Activated T-helper 17 cell treated with anti-CD3 and anti-CD28 coated beads, Interleukin-2, amount 50 U/mL, for 72 hours (primary cell): ENCODE data around the gene VGLL4. TPM values are rescaled to one million over a fixed set of nuclear protein-coding genes. Genes with fewer than 3 reads are reported as not detected.

Experiments used
- ATAC-seq: fragments of 150-1000 bp; cut with Tn5 transposase; replicated peaks from 2 replicates; pipeline ENCODE4 v1.10.0; 2021; ENCODE audit warnings: mild to moderate bottlenecking, moderate library complexity
- H3K27ac Mint-ChIP-seq: one replicate; pipeline ENCODE4 v1.8.0; 2022; ENCODE audit warnings: mixed read lengths
- H3K27me3 Mint-ChIP-seq: one replicate; pipeline ENCODE4 v1.8.0; 2022; ENCODE audit warnings: mixed read lengths
- H3K36me3 Mint-ChIP-seq: one replicate; pipeline ENCODE4 v1.8.0; 2022; ENCODE audit warnings: low read depth, mild to moderate bottlenecking, mixed read lengths
- H3K4me1 Mint-ChIP-seq: one replicate; pipeline ENCODE4 v1.8.0; 2022; ENCODE audit warnings: mixed read lengths
- H3K4me3 Mint-ChIP-seq: one replicate; pipeline ENCODE4 v1.8.0; 2022; ENCODE audit warnings: mild to moderate bottlenecking, mixed read lengths
- H3K9me3 Mint-ChIP-seq: one replicate; pipeline ENCODE4 v1.8.0; 2022; ENCODE audit warnings: mixed read lengths
- total RNA-seq, 2 donors: library from RNA; stranded (reverse); gene quantifications; one replicate each; pipeline ENCODE4 v1.2.3, GENCODE V29; 2022

The VGLL4 gene
- total RNA-seq, 2 donors from 2014 or later: 34.3 to 42.4 TPM

DNA sequence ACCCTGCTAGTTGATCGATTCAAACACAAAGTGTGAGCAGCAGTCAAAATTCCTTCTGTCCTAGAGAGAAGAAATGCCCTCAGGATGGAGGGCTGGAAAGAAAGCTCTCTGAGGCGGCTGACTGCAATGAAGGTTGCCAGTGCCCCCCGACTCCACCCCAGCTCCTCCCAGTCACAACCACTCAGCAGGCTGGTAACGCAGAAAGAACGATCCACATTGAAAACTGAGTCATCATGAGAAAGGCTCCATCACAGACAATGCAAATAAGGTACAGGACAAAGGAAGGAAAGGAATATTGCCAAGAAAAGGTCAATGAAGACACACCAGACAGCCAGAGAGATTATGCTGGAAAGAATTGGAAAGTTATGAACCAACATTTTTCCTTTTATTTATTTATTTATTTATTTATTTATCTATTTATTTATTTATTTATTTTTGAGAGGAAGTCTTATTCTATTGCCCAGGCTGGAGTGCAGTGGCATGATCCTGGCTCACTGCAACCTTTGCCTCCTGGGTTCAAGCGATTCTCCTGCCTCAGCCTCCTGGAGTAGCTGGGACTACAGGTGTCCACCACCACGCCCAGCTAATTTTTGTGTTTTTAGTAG lies 17.4 kb upstream of the VGLL4 start:
- H3K36me3 Mint-ChIP-seq: no peaks in the 10 kb centered on the region
- no peaks in the 10 kb centered on the region for H3K9me3 Mint-ChIP-seq

DNA sequence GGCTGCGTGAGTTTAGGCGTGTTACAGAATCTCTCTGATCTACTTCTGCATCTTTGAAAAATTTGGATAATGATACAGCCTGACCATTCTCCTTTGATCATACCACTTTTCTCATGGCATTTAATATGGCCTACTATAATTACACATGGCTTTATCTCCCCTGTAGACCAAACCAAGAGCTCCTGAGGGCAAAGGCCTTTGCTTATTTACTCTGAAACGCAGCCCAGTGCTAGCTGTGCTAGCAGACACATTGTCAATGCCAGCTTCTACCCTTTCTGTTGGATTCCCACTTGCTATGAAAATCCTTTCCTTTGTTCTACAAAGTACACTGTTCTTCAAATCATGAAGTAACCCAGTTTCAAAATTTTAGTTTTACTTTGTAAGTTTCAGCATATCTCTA lies 16.5 kb upstream of the VGLL4 start:
- no peak for ATAC-seq
- Mint-ChIP-seq H3K27ac (no peak overlapping the region), H3K4me1 (peaks cover 8% of the 10 kb centered on the region), H3K4me3 (no peak overlapping the region), H3K27me3 (no peaks in the 10 kb centered on the region), H3K9me3 (no peaks in the 10 kb centered on the region), H3K36me3 (no peaks in the 10 kb centered on the region)

More for the DNA sequence above, 17.4 kb upstream of the VGLL4 start:
- Mint-ChIP-seq H3K4me3 (no peak overlapping the region), H3K27me3 (no peaks in the 10 kb centered on the region), H3K27ac (no peak overlapping the region), H3K4me1 (peaks cover 8% of the 10 kb centered on the region)
- no peak for ATAC-seq

DNA sequence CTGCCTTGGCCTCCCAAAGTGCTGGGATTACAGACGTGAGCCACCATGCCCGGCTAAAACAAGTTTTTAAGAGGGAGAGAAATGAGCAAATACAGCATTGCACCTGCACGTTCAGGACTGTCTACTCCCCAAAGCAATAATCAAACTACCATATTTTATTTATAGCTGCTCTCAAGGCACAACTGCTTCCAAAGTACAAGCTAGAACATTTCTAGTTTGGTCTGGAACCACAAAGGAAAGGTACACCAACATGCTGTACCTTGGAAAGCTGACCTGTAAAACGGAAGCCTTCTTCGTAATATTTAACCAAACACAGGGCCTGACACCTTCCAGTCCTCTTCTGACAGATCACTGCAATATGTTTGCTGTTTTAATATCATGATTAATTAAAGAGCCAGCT lies 14.5 kb upstream of the VGLL4 start:
- no peak for ATAC-seq
- Mint-ChIP-seq H3K27ac (no peak overlapping the region), H3K9me3 (no peaks in the 10 kb centered on the region), H3K4me1 (peaks cover 8% of the 10 kb centered on the region), H3K27me3 (no peaks in the 10 kb centered on the region), H3K4me3 (no peak overlapping the region), H3K36me3 (no peaks in the 10 kb centered on the region)

DNA sequence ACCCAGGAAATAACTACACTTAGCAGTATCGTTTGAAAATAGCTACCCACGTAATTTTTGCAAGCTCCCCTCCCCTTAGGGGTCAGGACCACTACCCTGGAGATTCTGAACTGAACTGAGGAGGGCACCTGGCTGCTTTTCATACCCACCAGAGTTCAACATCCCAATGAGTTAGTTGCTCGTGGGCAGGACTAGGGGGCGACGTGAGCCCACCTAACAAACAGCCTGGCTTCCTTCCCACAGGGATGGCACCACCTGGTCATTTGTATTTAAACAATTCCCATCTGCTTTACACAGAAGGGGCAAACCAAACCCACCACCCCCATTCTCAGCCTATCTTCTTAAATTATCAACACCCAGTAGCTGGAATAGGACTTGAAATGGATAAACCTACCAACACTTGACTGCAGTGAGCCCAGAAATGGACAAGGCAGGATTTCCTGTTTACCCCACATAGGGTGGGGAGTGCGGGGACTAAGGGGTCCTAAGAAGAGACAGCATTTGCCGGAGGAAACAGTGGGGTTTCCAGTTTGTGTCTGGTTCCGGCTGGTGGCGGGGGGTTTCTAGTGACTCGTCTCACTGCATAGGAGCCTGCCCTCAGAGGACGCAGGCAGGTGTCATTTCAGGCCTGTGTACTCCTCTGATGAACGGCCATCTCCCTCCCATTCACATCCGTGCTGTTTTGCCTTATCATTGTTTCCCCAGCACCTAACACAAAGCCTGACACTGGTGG lies 11.6 kb upstream of the VGLL4 start:
- Mint-ChIP-seq H3K36me3 (no peaks in the 10 kb centered on the region), H3K27me3 (no peaks in the 10 kb centered on the region), H3K27ac (peak overlapping the region; percentile 10), H3K4me3 (no peak overlapping the region), H3K9me3 (no peaks in the 10 kb centered on the region), H3K4me1 (peaks cover 4% of the 10 kb centered on the region)
- no peak for ATAC-seq

DNA sequence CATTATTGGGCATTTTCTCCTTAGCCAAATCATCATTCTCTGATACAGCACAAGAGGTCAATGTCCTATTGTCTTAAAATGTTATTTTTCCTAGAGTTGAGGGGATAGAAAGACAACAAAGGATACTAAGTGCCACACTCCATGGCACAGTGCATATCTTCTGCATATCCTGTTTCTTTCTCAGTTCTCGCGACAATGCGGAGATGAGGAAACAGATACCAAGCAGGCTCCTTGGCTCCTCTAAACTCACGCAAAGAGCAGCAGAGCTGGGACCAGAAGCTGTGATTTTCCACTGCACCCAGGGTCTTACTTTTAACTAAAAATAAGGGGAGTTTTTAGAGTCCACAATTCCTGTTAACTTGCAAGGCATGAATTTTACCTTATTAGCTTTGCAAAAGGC lies 10.5 kb upstream of the VGLL4 start:
- ATAC-seq: no peak
- H3K36me3 Mint-ChIP-seq: no peaks in the 10 kb centered on the region
- no peaks in the 10 kb centered on the region for H3K4me1 Mint-ChIP-seq

DNA sequence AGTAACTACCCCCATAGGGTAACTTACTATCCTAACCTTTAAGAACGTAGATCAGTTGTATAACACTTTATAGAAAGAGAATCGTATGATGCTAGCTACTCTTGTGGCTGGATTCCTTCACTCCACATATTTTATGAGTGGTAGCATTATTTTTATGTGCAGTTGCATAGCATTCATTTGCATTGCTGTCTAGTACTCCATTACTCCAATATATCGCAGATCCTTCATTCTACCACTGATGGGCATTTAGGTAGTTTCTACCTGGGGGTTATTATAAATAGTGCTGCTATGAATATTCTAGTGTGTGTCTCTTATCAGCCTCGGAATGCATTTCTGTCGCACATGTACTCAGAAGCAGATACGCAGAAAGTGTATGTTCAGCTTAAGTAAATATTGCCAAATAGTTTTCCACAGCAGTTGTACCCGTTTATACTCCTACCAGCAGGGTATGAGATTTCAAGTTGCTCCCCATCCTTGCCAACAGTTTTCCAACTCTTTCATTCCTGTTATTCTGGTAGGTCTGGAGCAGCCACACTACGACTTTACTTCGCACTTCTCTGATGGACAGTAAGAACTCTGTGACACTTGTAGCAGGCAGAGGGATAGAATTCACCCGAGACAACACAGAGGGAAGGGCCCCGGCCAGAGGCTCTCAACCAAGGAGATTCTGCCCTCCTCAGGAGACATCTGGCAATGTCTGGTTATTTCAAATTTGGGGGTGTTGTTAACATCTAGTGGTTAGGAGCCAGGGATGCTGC lies 9.8 kb upstream of the VGLL4 start:
- no peak for ATAC-seq
- Mint-ChIP-seq H3K36me3 (no peaks in the 10 kb centered on the region), H3K9me3 (no peaks in the 10 kb centered on the region), H3K27ac (no peak overlapping the region), H3K4me1 (no peaks in the 10 kb centered on the region), H3K27me3 (no peaks in the 10 kb centered on the region), H3K4me3 (no peak overlapping the region)

More for the DNA sequence above, 10.5 kb upstream of the VGLL4 start:
- no peak overlapping the region for H3K4me3 Mint-ChIP-seq
- H3K27me3 Mint-ChIP-seq: no peaks in the 10 kb centered on the region
- no peaks in the 10 kb centered on the region for H3K9me3 Mint-ChIP-seq
- no peak overlapping the region for H3K27ac Mint-ChIP-seq

DNA sequence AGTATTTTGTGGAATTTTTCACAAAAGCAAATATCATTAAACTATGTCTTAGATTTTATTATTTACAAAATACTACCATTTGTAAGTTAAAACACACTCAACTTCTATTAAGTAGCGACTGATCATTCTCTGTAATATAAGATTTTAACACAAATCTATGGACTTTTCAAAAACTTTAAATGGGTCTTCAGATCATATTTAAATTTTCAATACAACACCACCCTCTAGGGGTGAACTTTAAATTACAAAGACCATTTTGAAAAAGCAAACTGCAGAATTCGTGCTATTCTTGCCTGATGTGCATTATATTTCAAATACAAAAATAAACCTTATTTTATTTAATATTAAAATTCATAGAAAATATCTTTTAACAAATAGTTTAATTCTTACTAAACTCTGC lies 8.2 kb upstream of the VGLL4 start:
- H3K4me3 Mint-ChIP-seq: no peak overlapping the region
- no peak overlapping the region for H3K27ac Mint-ChIP-seq
- H3K4me1 Mint-ChIP-seq: no peaks in the 10 kb centered on the region
- no peaks in the 10 kb centered on the region for H3K36me3 Mint-ChIP-seq
- H3K27me3 Mint-ChIP-seq: no peaks in the 10 kb centered on the region
- no peak for ATAC-seq
- H3K9me3 Mint-ChIP-seq: no peaks in the 10 kb centered on the region

DNA sequence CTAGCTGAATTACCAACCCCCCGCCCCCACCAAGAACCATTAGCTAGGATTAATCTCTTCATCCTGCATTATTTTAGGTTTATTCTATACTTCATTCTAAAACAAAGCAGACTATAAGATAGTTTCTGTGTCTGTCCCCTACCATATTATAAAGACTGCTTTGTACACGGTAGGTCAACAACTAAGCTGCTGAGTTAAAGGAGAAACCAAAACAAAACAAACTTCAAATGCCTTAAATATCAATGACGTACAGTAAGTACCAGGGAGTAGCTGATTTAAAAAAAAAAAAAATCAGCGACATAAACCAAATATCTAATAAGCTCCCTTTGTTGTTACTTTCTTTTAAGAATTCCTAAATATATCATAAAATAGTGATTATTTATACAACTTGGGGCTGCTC lies 7.8 kb upstream of the VGLL4 start:
- Mint-ChIP-seq H3K27me3 (no peaks in the 10 kb centered on the region), H3K36me3 (no peaks in the 10 kb centered on the region), H3K9me3 (no peaks in the 10 kb centered on the region), H3K4me3 (no peak overlapping the region), H3K4me1 (no peaks in the 10 kb centered on the region), H3K27ac (no peak overlapping the region)
- ATAC-seq: no peak

DNA sequence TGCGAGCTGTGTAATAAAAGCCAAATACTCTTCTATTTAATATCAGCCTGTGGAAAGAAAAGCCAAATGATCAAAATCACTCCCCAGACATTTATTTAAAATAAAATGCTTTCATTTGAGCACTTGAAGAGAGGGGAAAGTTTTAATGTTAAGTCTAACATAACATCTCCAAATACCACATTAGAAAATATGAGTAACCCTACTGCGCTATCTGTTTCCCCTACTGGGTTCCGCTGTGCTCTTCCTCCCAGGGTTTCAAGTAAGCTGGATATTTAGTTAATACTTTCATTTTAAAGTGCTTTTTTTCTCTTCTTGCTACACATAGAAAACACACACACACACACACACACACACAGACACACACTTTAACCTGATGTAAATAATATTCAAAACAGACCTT lies 6.7 kb upstream of the VGLL4 start:
- Mint-ChIP-seq H3K4me3 (no peak overlapping the region), H3K4me1 (no peaks in the 10 kb centered on the region), H3K36me3 (no peaks in the 10 kb centered on the region), H3K27me3 (no peaks in the 10 kb centered on the region), H3K27ac (peak overlapping the region; percentile 28), H3K9me3 (no peaks in the 10 kb centered on the region)
- ATAC-seq: peak; percentile 16

DNA sequence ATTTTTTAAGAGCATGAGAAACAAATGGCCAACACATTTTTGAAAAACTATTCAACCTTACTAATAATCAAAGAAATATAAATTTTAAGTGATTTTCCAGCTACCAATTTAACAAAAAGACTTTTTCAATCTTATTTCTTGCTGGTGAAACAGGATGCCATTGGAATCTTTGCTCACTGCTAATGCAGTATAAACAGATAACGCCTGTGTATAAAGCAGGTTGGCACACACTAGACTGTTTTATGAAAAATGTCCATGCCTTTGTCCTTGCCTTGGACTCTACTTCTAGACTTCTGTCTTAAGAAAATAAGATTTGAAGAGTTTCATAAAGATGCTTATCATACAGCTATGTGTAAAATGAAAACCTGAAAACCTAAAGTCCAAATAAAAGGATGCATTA lies 5.0 kb upstream of the VGLL4 start:
- peaks cover 2% of the 10 kb centered on the region for H3K36me3 Mint-ChIP-seq
- H3K9me3 Mint-ChIP-seq: no peaks in the 10 kb centered on the region
- no peak overlapping the region for H3K4me3 Mint-ChIP-seq
- no peak overlapping the region for H3K27ac Mint-ChIP-seq
- ATAC-seq: no peak
- H3K27me3 Mint-ChIP-seq: no peaks in the 10 kb centered on the region
- peaks cover 3% of the 10 kb centered on the region for H3K4me1 Mint-ChIP-seq

DNA sequence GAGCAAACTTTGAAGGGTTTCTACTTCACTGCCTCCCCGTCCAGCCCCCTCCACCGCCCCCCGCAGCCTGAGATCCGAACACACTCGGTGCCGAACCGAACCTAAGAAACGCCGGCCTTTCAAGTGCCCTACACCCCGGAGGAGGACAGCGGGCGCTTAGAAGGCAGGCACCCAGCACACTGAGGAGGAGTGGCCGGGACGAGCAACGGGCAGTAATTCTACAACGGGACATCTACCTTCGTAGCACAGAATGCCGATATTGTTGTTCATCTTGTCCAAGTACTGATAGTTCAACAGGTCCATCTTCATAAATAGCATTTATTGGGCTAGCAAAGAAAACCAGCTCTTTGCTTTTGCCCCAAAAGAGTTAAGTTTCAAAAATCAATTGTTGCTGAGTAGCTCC lies 513 bp downstream of the VGLL4 start:
- Mint-ChIP-seq H3K4me1 (peaks cover 22% of the 10 kb centered on the region), H3K9me3 (no peaks in the 10 kb centered on the region), H3K36me3 (peaks cover 42% of the 10 kb centered on the region), H3K27me3 (no peaks in the 10 kb centered on the region), H3K27ac (peak overlapping the region; percentile 100), H3K4me3 (peak overlapping the region; percentile 95)
- peak; percentile 36 for ATAC-seq

DNA sequence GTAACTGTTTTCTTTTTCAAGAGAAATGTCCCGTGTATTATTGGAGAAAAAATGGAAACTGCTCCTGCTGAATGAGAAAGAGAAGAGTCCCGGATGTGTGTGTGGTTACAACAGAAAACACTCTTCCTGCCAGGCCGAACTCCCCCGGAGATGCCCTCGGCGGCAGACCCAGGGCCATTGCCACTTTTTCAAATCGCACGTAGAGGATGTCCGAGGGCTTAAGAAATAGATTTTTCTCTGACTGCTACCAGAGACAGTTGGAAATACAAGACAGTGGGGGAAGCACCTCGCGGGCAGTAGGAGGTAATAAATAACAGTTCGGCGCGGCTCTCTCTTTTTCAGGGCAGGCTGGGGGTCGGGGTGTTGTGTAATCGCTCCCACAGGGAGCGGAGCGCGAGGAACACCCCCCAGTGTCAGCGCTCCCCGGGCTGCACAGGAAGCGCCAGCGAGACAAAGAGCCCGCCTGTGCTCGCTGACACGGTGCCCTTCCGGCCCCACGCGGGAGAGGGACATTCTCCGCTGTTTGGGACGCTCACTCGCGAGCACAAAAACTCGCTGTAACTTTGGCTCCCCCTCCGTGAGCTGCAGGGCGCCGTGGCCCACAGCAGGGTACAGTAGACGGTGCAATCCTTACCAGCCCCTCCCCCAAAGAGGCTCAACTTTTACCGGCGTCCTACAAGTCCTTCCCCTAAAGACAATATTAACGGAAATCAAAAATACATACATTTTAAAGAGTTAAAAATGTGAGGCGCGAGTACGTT lies 1.1 kb downstream of the VGLL4 start:
- H3K27me3 Mint-ChIP-seq: no peaks in the 10 kb centered on the region
- peaks cover 42% of the 10 kb centered on the region for H3K36me3 Mint-ChIP-seq
- peak overlapping the region; percentile 95 for H3K4me3 Mint-ChIP-seq
- H3K27ac Mint-ChIP-seq: peak overlapping the region; percentile 100
- H3K4me1 Mint-ChIP-seq: peaks cover 24% of the 10 kb centered on the region
- ATAC-seq: peak; percentile 78
- H3K9me3 Mint-ChIP-seq: no peaks in the 10 kb centered on the region

DNA sequence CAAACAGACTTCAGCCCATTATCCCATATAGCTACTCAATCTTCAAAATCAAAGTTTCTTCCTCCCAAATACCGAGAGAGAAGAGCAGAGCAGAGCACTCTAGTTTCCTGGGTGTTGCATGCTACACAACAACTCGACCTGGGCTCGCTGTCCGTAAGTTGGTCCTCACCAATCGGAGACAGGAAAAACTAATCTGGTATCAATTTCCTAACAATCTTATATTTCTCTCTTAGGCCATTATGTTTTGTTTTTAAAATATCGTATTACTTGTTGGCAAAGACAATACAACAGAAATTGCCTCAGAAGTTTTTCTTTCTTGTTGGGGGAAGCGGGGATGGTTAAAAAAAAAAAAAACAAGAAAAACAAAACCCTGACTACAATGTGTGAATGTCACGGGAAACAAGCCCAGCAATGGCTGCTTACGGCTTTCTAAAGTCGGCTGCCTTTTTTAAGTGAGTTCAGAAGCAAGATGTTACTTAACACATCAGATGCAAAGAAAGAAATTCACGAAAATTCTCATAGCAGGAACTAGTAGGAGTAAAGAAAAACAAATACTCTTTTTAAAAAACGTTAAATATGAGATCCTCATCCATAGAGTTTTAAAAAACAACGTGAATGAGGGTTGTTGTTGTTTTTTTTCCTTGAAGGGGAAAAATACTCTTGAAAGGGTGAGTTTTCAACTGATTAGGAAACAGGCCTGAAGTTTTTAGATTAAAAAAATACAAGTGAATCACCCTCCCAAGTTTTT lies 1.9 kb downstream of the VGLL4 start:
- Mint-ChIP-seq H3K9me3 (no peaks in the 10 kb centered on the region), H3K27ac (peak overlapping the region; percentile 100), H3K4me3 (peak overlapping the region; percentile 95), H3K4me1 (peaks cover 29% of the 10 kb centered on the region), H3K27me3 (no peaks in the 10 kb centered on the region), H3K36me3 (peaks cover 42% of the 10 kb centered on the region)
- ATAC-seq: no peak

DNA sequence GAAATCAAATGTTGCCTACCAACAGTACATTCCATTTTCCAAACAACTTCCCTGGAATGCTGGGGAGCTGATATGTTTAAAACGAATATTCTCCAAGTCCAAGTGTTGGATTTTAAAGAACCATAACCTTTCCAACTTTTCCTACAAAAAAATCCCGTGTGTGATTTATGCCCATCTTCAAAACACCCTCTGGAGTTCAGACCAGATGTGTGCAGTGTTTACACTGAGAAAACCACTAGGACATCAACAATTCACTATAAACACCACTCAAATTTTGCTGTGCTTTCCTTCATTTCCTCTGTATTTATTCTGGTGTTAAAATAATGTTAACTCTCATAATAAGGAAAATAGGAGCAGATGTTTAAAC lies 2.4 kb downstream of the VGLL4 start:
- ATAC-seq: no peak
- H3K4me1 Mint-ChIP-seq: peaks cover 29% of the 10 kb centered on the region
- H3K36me3 Mint-ChIP-seq: peaks cover 42% of the 10 kb centered on the region
- peak overlapping the region; percentile 100 for H3K27ac Mint-ChIP-seq
- peak overlapping the region; percentile 95 for H3K4me3 Mint-ChIP-seq
- no peaks in the 10 kb centered on the region for H3K27me3 Mint-ChIP-seq
- H3K9me3 Mint-ChIP-seq: no peaks in the 10 kb centered on the region
